Glutamatergic neuron (in vitro differentiated cells): ENCODE data around the gene GUK1. TPM values are rescaled to one million over a fixed set of nuclear protein-coding genes. Genes with fewer than 3 reads are reported as not detected.
A peak's percentile ranks its signal among the peaks of the same experiment; 100 is the strongest.

Experiments used
- DNase-seq: peaks from one replicate; pipeline ENCODE4 v3.0.0; 2022
- H3K27ac Mint-ChIP-seq: one replicate; pipeline ENCODE4 v1.8.0; 2020; ENCODE audit warnings: mild to moderate bottlenecking, mixed read lengths, inconsistent platforms; ENCODE audit not compliant: unreplicated experiment
- H3K27me3 Mint-ChIP-seq: one replicate; pipeline ENCODE4 v1.8.0; 2020; ENCODE audit warnings: mild to moderate bottlenecking, moderate library complexity, mixed read lengths, inconsistent platforms; ENCODE audit not compliant: unreplicated experiment
- H3K36me3 Mint-ChIP-seq: one replicate; pipeline ENCODE4 v1.8.0; 2020; ENCODE audit warnings: mild to moderate bottlenecking, mixed read lengths, inconsistent platforms; ENCODE audit not compliant: unreplicated experiment
- H3K4me1 Mint-ChIP-seq: one replicate; pipeline ENCODE4 v1.8.0; 2020; ENCODE audit warnings: mild to moderate bottlenecking, low read depth, mixed read lengths, inconsistent platforms; ENCODE audit not compliant: unreplicated experiment
- H3K4me3 Mint-ChIP-seq: one replicate; pipeline ENCODE4 v1.8.0; 2020; ENCODE audit warnings: mild to moderate bottlenecking, mixed read lengths, inconsistent platforms; ENCODE audit not compliant: unreplicated experiment
- H3K9me3 Mint-ChIP-seq: one replicate; pipeline ENCODE4 v1.8.0; 2020; ENCODE audit warnings: mild to moderate bottlenecking, moderate library complexity, mixed read lengths, inconsistent platforms; ENCODE audit not compliant: unreplicated experiment
- CTCF ChIP-seq: fragments of 200-600 bp; sonication (generic); IDR thresholded peaks from one replicate; pipeline ENCODE4 v1.5.0; 2021; ENCODE audit not compliant: partially characterized antibody, unreplicated experiment
- total RNA-seq: library from RNA; stranded (reverse); fragmentation: NEBNext Ultra II Directional; extraction: Animal tissue kit (Norgen Biotek cat#: 25700); gene quantifications from one replicate; pipeline ENCODE4 v1.2.1, GENCODE V29; 2021; ENCODE audit not compliant: unreplicated experiment

Gene GUK1
- total RNA-seq, 1 donor from 2014 or later, result 128 TPM

GRCh38 chr1:228161362-228161761, 21.3 kb downstream of the GUK1 start:
- TF ChIP-seq CTCF, result no peak
- H3K9me3 Mint-ChIP-seq, result peaks cover 4% of the 10 kb centered on the region
- H3K4me1 Mint-ChIP-seq, result peaks cover 6% of the 10 kb centered on the region
- no peak overlapping the region for H3K4me3 Mint-ChIP-seq
- no peaks in the 10 kb centered on the region for H3K36me3 Mint-ChIP-seq
- DNase-seq, result no peak
- peaks cover 8% of the 10 kb centered on the region for H3K27me3 Mint-ChIP-seq
- H3K27ac Mint-ChIP-seq, result peak overlapping the region; percentile 72

GRCh38 chr1:228161866-228162265, 21.8 kb downstream of the GUK1 start:
- peaks cover 8% of the 10 kb centered on the region for H3K9me3 Mint-ChIP-seq
- no peak for TF ChIP-seq CTCF
- DNase-seq, result no peak

GRCh38 chr1:228162286-228163006, 22.4 kb downstream of the GUK1 start:
- peaks cover 14% of the 10 kb centered on the region for H3K27me3 Mint-ChIP-seq
- no peak for DNase-seq
- no peak overlapping the region for H3K4me3 Mint-ChIP-seq
- H3K9me3 Mint-ChIP-seq, result peaks cover 10% of the 10 kb centered on the region
- peaks cover 9% of the 10 kb centered on the region for H3K4me1 Mint-ChIP-seq
- no peaks in the 10 kb centered on the region for H3K36me3 Mint-ChIP-seq
- TF ChIP-seq CTCF, result no peak
- H3K27ac Mint-ChIP-seq, result peak overlapping the region; percentile 72

More at GRCh38 chr1:228161866-228162265, 21.8 kb downstream of the GUK1 start:
- peaks cover 12% of the 10 kb centered on the region for H3K27me3 Mint-ChIP-seq
- H3K4me3 Mint-ChIP-seq, result peak overlapping the region; percentile 49
- no peaks in the 10 kb centered on the region for H3K36me3 Mint-ChIP-seq
- peak overlapping the region; percentile 72 for H3K27ac Mint-ChIP-seq
- H3K4me1 Mint-ChIP-seq, result peaks cover 8% of the 10 kb centered on the region

GRCh38 chr1:228163007-228163753, 23.1 kb downstream of the GUK1 start:
- DNase-seq, result no peak
- Mint-ChIP-seq H3K27ac (no peak overlapping the region), H3K9me3 (peaks cover 10% of the 10 kb centered on the region), H3K4me3 (no peak overlapping the region), H3K27me3 (peaks cover 14% of the 10 kb centered on the region), H3K4me1 (peaks cover 9% of the 10 kb centered on the region), H3K36me3 (no peaks in the 10 kb centered on the region)
- no peak for TF ChIP-seq CTCF
